Measurements from ENCODE around the gene PWWP2B.

PWWP2B gene

GRCh38 chr10:132405463-132405991 is 8.5 kb downstream of the PWWP2B start:
- H3K27ac ChIP-seq (ENCODE audit: low read depth, low read length), result no peak overlapping the region
- no peak overlapping the region for H2AFZ ChIP-seq (ENCODE audit: low read depth, low read length, severe bottlenecking)
- no peaks in the 10 kb centered on the region for H3K27me3 ChIP-seq (ENCODE audit: low read length)
- H3K9me2 ChIP-seq (replicated peaks; ENCODE audit: insufficient read depth, low read length), result no peaks in the 10 kb centered on the region
- H3K4me2 ChIP-seq (ENCODE audit: low read depth, low read length, poor library complexity, severe bottlenecking), result no peak overlapping the region
- no peak overlapping the region for H3K9ac ChIP-seq (ENCODE audit: low read length)
- H3K79me2 ChIP-seq (ENCODE audit: insufficient read depth, low read length), result no peaks in the 10 kb centered on the region
- no peaks in the 10 kb centered on the region for H3K9me3 ChIP-seq (ENCODE audit: insufficient read depth, low read length)
- no peaks in the 10 kb centered on the region for H3K36me3 ChIP-seq (ENCODE audit: low read length)
- no peaks in the 10 kb centered on the region for H4K20me1 ChIP-seq (ENCODE audit: low read depth, low read length)
- no peaks in the 10 kb centered on the region for H3F3A ChIP-seq (ENCODE audit: insufficient read depth)
- no peak overlapping the region for H3K4me3 ChIP-seq (ENCODE audit: insufficient read depth, low read length, poor library complexity, severe bottlenecking)
- TF ChIP-seq EZH2phosphoT487 (conservative IDR thresholded peaks at IDR 0.05; ENCODE audit: low read length) (no peak), CTCF (IDR thresholded peaks at IDR 0.05; ENCODE audit: insufficient read depth, low read length, poor library complexity, severe bottlenecking) (no peak)

- Histone ChIP-seq H3K9ac (ENCODE audit: low read length) (no peak overlapping the region), H3F3A (ENCODE audit: insufficient read depth) (no peaks in the 10 kb centered on the region), H3K27ac (ENCODE audit: low read depth, low read length) (no peak overlapping the region), H3K79me2 (ENCODE audit: insufficient read depth, low read length) (no peaks in the 10 kb centered on the region), H3K36me3 (ENCODE audit: low read length) (no peaks in the 10 kb centered on the region), H3K9me3 (ENCODE audit: insufficient read depth, low read length) (no peaks in the 10 kb centered on the region), H3K4me2 (ENCODE audit: low read depth, low read length, poor library complexity, severe bottlenecking) (no peak overlapping the region), H3K4me3 (ENCODE audit: insufficient read depth, low read length, poor library complexity, severe bottlenecking) (no peak overlapping the region), H4K20me1 (ENCODE audit: low read depth, low read length) (no peaks in the 10 kb centered on the region), H3K27me3 (ENCODE audit: low read length) (no peaks in the 10 kb centered on the region), H3K9me2 (replicated peaks; ENCODE audit: insufficient read depth, low read length) (no peaks in the 10 kb centered on the region), H2AFZ (ENCODE audit: low read depth, low read length, severe bottlenecking) (no peak overlapping the region)
- TF ChIP-seq EZH2phosphoT487 (conservative IDR thresholded peaks at IDR 0.05; ENCODE audit: low read length), result no peak
- TF ChIP-seq CTCF (IDR thresholded peaks at IDR 0.05; ENCODE audit: insufficient read depth, low read length, poor library complexity, severe bottlenecking), result no peak
Measured at GRCh38 chr10:132406181-132406580, 9.2 kb downstream of the PWWP2B start.

- Histone ChIP-seq H4K20me1 (ENCODE audit: low read depth, low read length) (no peaks in the 10 kb centered on the region), H3K27me3 (ENCODE audit: low read length) (no peaks in the 10 kb centered on the region), H3K9me3 (ENCODE audit: insufficient read depth, low read length) (no peaks in the 10 kb centered on the region), H3K27ac (ENCODE audit: low read depth, low read length) (no peak overlapping the region), H3K9me2 (replicated peaks; ENCODE audit: insufficient read depth, low read length) (no peaks in the 10 kb centered on the region), H3K9ac (ENCODE audit: low read length) (no peak overlapping the region), H3K4me2 (ENCODE audit: low read depth, low read length, poor library complexity, severe bottlenecking) (no peak overlapping the region), H3K79me2 (ENCODE audit: insufficient read depth, low read length) (no peaks in the 10 kb centered on the region), H3F3A (ENCODE audit: insufficient read depth) (no peaks in the 10 kb centered on the region), H3K36me3 (ENCODE audit: low read length) (no peaks in the 10 kb centered on the region), H3K4me3 (ENCODE audit: insufficient read depth, low read length, poor library complexity, severe bottlenecking) (no peak overlapping the region), H2AFZ (ENCODE audit: low read depth, low read length, severe bottlenecking) (no peak overlapping the region)
- TF ChIP-seq EZH2phosphoT487 (conservative IDR thresholded peaks at IDR 0.05; ENCODE audit: low read length), result no peak
- no peak for TF ChIP-seq CTCF (IDR thresholded peaks at IDR 0.05; ENCODE audit: insufficient read depth, low read length, poor library complexity, severe bottlenecking)
Measured at GRCh38 chr10:132406750-132407149, 9.8 kb downstream of the PWWP2B start.

All from SU-DHL-6 (cell line).